Lower lobe of right lung (tissue), 2 donors: Measurements from ENCODE around the gene ILK. TPM values are rescaled to one million over a fixed set of nuclear protein-coding genes. Genes with fewer than 3 reads are reported as not detected.

ENCODE experiments used
- ATAC-seq, 2 donors: fragments of 200-7000 bp; cut with Tn5 transposase; one replicate each; pipeline ENCODE4 v1.9.1; 2020 to 2022; ENCODE audit warnings: mild to moderate bottlenecking in 2 of 2, moderate library complexity in 2 of 2
- DNase-seq: peaks from one replicate; pipeline ENCODE4 v3.0.0-alpha.2; 2020
- H3K27ac ChIP-seq: fragments of 200-600 bp; one replicate; pipeline ENCODE4 v1.8.0; 2022
- H3K27me3 ChIP-seq: fragments of 200-600 bp; one replicate; pipeline ENCODE4 v1.8.0; 2022; ENCODE audit warnings: low read depth
- H3K36me3 ChIP-seq: fragments of 200-600 bp; one replicate; pipeline ENCODE4 v1.8.0; 2022; ENCODE audit warnings: mild to moderate bottlenecking
- H3K4me1 ChIP-seq: fragments of 200-600 bp; one replicate; pipeline ENCODE4 v1.8.0; 2022
- H3K4me3 ChIP-seq: fragments of 200-600 bp; one replicate; pipeline ENCODE4 v1.8.0; 2022; ENCODE audit warnings: mild to moderate bottlenecking
- H3K9me3 ChIP-seq: fragments of 200-600 bp; one replicate; pipeline ENCODE4 v1.8.0; 2022
- intact Hi-C: fragments of 100-400 bp; cut with DNase I; formaldehyde crosslinking; loops from one replicate; pipeline ENCODE4 v1.11.0; 2022
- long read RNA-seq: library from polyadenylated mRNA; unstranded; transcript quantifications from one replicate; pipeline ENCODE4 v2.0.0, GENCODE V29; 2021
- total RNA-seq: library from RNA; stranded (reverse); fragmentation: NEBNext Ultra II Directional; extraction: Animal tissue kit (Norgen Biotek cat#: 25700); gene quantifications from one replicate; pipeline ENCODE4 v1.2.1, GENCODE V29; 2021
- TF ChIP-seq, protein P1 (sequence below): fragments of 200-600 bp; IDR thresholded peaks from one replicate; pipeline ENCODE4 v1.8.0; 2022; ENCODE audit warnings: antibody characterized with exemption, mild to moderate bottlenecking
- donor health status: DM: no; HTN: yes; CAD: no; lungs with severe emphysema.

The ILK gene
- total RNA-seq: 135 TPM
- long read RNA-seq, transcript ILK-201 (13 exons, 1,802 nt): minor isoform, 63 of 361 reads
- long read RNA-seq, transcript ILK-202 (12 exons, 2,074 nt): minor isoform, 9 of 361 reads
- long read RNA-seq, transcript ILK-203 (13 exons, 1,692 nt): major isoform, 221 of 361 reads
- long read RNA-seq, partial matches to known transcripts: 27 of 361 reads
- long read RNA-seq, other reads (novel, unspliced or antisense): 35 of 361 reads

DNA sequence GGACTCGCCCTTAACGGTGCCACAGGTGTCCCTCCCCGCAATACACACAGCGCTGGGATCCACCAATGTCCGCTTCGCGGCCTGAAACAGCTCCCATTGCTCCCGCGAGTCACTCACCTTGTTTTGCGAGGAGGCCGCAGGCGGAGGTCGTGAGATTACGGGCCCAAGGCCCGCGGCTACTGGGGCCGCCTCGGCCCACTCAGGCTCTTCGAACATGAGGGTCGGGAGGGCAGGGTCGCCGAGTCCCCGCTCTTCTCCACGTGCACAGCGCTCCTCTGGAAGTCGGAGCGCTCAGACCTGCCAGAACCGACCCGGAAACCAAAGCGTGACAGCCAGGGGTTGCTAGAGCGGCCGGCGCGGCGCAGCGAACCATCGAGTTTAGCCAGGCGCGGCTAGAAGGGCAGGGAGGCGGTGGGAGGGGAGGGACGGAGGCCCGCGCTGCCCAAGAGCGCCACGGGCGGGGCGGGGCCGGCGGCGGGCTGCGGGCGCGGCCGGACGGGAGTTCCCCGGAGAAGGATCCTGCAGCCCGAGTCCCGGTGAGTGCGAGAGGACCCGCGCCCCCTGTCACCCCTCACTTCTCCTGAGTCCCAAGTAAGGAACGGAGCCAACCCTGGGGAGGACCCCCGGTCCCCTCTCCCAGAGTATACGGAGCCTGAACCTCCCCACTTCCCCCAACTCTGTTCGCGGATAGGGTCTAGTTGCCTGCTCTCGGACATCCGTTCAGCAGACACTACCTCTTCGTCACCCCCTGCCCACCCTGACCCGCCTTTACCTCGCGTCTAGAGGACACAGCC lies at the start of gene ILK, which contains the start of gene RRP8:
Gene ILK (plus strand): TSS at position 488 of the 794 bp plus-strand sequence. CDS start 498 bp downstream, outside the sequence.
Gene RRP8 (minus strand): TSS at position 330 of the 794 bp plus-strand sequence. CDS start 114 bp downstream, at position 216.
- TF ChIP-seq, protein P1, sequence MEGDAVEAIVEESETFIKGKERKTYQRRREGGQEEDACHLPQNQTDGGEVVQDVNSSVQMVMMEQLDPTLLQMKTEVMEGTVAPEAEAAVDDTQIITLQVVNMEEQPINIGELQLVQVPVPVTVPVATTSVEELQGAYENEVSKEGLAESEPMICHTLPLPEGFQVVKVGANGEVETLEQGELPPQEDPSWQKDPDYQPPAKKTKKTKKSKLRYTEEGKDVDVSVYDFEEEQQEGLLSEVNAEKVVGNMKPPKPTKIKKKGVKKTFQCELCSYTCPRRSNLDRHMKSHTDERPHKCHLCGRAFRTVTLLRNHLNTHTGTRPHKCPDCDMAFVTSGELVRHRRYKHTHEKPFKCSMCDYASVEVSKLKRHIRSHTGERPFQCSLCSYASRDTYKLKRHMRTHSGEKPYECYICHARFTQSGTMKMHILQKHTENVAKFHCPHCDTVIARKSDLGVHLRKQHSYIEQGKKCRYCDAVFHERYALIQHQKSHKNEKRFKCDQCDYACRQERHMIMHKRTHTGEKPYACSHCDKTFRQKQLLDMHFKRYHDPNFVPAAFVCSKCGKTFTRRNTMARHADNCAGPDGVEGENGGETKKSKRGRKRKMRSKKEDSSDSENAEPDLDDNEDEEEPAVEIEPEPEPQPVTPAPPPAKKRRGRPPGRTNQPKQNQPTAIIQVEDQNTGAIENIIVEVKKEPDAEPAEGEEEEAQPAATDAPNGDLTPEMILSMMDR: peak; percentile 27
- peak; percentile 95 for DNase-seq
- H3K4me1 ChIP-seq: peaks cover 60% of the 10 kb centered on the region
- H3K27ac ChIP-seq: peak within 1 kb of the TSS; percentile 93
- no peaks in the 10 kb centered on the region for H3K9me3 ChIP-seq
- H3K27me3 ChIP-seq: no peaks in the 10 kb centered on the region
- ATAC-seq: peak; percentile 96 to 97
- H3K4me3 ChIP-seq: peak within 1 kb of the TSS; percentile 86
- intact Hi-C loops: no loop called here
- H3K36me3 ChIP-seq: peaks cover 48% of the 10 kb centered on the region

DNA sequence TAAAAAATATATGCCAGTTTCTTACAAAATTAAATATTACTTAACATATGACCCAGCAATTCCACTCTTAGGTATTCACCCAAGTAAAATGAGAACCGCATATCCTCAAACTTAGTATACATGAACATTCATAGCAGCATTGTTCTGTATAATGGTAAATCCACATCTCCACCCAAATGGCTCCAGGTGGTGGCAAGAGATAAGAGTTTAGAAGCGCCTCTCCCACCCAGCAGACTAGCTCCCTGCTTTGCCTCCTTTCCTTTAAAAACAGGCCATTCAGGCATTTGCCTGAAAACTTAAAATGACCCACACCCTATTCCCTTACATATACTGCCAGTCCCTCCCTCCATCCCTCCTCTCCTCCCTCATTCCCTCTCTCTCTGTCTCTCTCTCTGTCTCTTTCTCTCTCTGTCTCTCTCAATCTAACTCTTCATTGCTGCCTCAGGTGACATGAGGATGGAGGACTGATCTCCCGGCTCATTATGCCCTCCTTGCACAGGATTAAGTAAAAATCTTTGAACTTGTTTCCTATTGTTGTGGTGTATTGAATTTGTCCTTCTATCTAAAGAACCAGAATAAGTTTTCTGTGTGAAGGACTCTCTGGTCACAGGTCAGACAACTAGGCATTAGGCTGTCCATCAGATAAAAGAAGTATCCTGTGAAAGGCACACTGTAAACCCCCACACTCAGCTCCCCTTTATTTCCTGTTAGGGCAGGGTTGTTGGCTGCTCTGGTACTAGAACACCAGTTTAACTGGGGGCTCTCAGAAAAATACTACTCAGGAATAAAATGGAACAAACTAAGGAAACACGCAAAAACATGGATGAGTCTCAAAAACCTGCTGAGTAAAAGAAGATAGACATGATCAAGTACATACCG lies 48.5 kb upstream of the ILK start:
- H3K4me3 ChIP-seq: no peak overlapping the region
- TF ChIP-seq, protein P1: no peak
- H3K27ac ChIP-seq: no peak overlapping the region
- intact Hi-C loops: no loop called here
- DNase-seq (no peak), ATAC-seq (no peak)
- H3K4me1 ChIP-seq: no peaks in the 10 kb centered on the region
- no peaks in the 10 kb centered on the region for H3K36me3 ChIP-seq
- H3K9me3 ChIP-seq: no peaks in the 10 kb centered on the region
- H3K27me3 ChIP-seq: no peaks in the 10 kb centered on the region

DNA sequence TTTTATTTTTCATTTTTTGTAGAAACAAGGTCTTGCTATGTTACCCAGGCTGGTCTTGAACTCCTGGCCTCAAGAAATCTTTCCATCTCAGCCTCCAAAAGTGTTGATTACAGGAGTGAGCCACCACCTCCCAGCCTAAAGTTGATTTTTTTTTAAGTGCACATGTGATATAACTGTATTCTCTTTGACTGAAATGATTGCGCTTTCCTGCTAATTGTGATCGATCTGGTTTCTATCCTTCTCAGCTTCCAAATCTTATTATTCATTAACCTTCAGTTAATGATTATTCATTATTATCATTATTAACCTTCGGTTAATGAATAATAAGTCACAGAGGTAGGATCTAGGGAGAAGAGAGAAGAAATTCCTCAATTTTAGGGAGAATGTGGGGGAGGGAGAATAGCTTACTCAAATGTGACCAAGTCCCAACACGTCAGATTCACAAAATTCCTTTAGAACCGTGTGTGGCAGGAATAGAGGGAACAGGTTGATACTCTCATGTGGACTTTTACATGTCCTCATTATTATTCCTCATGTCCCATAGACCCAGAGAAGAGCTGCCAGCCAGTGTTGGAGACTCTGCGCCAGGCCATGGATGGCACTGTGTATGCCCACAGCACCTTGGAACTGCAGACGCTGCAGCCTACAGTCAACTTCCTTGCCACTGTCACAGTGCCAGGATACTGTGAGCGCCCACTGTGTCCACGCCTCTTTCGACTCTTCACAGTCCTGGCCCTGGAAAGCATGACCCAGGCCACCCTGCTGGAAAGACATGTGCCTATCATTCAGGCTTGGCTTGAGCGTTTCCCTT lies 47.2 kb upstream of the ILK start:
- DNase-seq (no peak), ATAC-seq (no peak)
- Histone ChIP-seq H3K27me3 (no peaks in the 10 kb centered on the region), H3K4me3 (no peak overlapping the region), H3K9me3 (no peaks in the 10 kb centered on the region), H3K4me1 (no peaks in the 10 kb centered on the region), H3K27ac (no peak overlapping the region), H3K36me3 (no peaks in the 10 kb centered on the region)
- TF ChIP-seq, protein P1: no peak
- intact Hi-C loops: no loop called here

DNA sequence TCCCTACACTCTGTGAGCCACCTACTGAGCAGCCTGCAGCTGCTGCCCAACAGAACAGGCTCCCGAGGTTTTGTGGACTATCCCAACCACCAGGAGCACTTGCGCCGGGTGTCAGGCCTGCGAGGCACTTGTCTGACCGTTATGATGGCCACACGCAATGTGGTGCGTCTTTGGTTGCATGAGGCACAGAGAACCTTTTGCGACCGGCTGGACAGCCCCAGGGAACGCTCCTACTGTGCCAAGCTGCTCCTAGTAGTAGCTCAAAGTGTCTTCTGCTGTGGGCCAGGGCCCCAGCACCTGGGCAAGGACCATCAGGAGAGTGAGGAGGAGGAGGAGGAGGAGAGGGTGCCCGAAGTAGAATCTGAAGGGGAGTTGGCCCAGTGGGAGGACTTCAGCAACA lies 46.5 kb upstream of the ILK start:
- peak in 1 of 2 donors; percentile 23 for ATAC-seq
- TF ChIP-seq, protein P1: no peak
- Histone ChIP-seq H3K4me3 (no peak overlapping the region), H3K4me1 (no peaks in the 10 kb centered on the region), H3K9me3 (no peaks in the 10 kb centered on the region), H3K27me3 (no peaks in the 10 kb centered on the region), H3K27ac (no peak overlapping the region), H3K36me3 (no peaks in the 10 kb centered on the region)
- intact Hi-C loops: no loop called here
- no peak for DNase-seq
